HG02981 (cell line): ENCODE measurements around the gene DYRK1B.

ENCODE experiments used
- ATAC-seq: cut with Tn5 transposase; IDR thresholded peaks from one replicate; pipeline ENCODE4 v1.9.1; 2021; ENCODE audit warnings: mild to moderate bottlenecking, moderate library complexity; ENCODE audit not compliant: unreplicated experiment

Gene DYRK1B

GRCh38 chr19:39832341-39833083 is 1.4 kb downstream of the DYRK1B start:
- no peak for ATAC-seq

DNA sequence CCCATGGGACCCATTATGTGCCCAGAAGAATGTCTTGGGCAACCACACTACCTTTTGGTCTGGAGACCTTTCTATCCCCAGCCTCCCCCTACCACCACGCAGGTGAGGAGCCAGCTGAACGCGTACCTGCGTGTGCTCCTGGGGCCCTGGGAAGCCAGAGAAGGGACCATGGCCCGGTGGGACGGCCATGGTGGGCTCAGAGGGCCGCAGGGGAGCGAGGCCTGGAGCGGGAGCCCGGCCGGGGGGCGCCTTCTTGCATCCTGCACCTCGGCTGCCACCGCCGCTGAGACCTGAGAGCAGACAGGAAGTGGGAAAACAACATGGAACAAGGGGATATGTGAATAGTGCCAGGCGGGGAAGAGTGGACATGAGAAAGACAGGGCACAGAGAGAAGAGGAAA is 2.3 kb downstream of the DYRK1B start:
- ATAC-seq: no peak

DNA sequence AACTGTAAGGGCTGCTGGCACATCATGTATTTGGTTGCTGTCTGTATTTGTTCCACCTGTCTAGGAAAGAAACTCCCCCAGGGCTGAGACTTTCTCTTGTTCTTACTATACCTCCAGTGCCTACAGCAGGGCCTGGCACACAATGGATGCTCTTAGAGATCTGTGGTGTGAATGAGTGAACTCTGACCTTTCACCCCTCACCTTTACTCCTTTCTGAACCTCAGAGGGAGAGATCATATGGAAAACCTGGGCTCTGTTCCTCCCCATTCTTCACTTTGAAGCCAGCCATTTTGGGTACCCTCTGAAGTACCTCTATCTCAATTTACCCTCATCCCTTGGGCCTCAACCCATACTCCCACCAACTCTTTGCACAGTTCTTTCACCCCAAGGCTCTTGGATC is 3.1 kb downstream of the DYRK1B start:
- no peak for ATAC-seq

GRCh38 chr19:39830406-39830805 is 3.6 kb downstream of the DYRK1B start:
- ATAC-seq: no peak

- ATAC-seq: no peak
These were observed 4.2 kb downstream of the DYRK1B start for GRCh38 chr19:39829702-39830275.

- ATAC-seq: no peak
These were observed 5.3 kb downstream of the DYRK1B start for GRCh38 chr19:39828654-39829032.

- no peak for ATAC-seq
These were observed 5.8 kb downstream of the DYRK1B start for GRCh38 chr19:39828015-39828653.

DNA sequence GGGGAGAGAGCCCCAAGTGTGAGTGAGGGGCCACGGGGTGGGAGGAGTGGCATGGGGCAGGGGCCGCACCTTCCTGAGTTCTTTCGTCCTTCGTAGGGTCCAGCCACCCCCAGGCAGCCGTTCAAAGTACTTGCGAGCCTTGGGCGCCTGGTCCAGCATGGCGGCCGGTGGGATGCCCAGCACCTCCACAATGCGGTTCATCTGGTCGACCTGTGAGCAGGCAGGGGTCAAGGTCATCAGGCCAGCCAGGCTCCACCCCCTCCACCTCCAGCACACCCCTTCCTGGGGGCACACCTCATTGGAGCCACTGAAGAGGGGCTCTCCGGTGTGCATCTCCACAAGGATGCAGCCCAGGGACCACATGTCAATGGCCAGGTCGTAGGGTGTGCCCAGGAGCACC is 6.7 kb downstream of the DYRK1B start:
- ATAC-seq: no peak

GRCh38 chr19:39826311-39826945 is 7.5 kb downstream of the DYRK1B start:
- no peak for ATAC-seq

- ATAC-seq: no peak
These were observed 8.4 kb downstream of the DYRK1B start for GRCh38 chr19:39825531-39826076.

DNA sequence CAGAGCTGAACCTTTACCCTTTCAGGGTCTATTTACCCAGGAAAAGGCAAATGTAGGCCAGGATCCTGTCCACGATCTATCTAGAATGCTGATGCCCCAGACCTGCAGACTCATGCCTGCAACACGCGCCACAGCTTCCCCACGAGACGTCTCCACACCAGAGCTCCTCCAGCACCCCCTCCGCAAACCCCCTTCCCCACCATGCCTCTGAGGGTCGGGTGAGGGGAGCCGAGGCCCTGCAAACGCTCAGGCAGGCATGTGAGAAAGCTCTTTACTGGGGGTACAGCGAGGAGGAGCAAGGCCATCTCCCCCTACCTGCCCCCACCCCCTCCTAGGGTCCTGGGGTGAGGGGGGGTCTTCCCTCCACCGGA is 8.9 kb downstream of the DYRK1B start:
- no peak for ATAC-seq

DNA sequence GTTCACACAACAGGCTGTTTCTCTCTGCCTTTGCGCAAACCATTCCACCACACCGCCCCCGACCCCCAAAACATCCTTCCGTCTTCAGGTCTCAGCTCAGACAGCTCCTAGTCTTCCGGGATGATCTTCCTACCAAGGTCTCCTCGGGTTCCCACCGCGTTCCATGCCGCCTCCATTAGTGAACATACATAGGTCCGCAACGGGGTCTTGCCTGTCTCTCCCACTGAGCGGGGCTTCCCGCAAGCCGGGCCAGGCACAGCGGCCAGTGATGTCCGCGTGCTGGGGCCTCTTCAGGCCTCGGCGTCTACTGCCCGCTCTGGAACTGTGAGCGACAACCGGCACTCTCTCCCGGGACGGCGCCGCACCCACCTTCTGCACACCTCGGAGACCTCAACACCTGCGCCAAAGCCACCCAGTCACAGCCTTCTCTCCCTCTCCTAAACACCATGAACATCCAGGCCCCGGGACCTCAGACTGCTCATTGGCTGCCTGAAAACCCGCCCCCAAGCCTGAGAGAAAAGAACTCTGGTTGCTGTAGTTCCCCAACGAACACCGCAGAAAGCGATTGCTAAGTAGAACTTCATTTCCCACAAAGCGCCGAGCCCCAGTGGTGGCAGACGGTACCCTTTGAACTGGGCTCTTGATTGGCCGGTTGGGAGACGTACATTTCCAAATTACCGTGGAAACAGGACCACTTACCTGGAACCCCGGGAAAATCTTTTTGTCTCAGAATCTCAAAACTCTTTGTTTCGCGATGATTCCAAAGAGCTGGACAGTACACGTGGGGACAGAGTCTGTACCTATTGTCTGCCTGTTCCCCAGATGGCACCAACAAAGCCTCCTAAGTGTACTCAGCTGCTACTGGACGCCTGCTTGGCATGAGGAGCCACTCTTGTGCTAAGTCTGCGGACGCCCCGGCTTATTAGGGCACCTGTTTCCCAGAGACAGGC is 9.5 kb downstream of the DYRK1B start:
- peak; percentile 79 for ATAC-seq

DNA sequence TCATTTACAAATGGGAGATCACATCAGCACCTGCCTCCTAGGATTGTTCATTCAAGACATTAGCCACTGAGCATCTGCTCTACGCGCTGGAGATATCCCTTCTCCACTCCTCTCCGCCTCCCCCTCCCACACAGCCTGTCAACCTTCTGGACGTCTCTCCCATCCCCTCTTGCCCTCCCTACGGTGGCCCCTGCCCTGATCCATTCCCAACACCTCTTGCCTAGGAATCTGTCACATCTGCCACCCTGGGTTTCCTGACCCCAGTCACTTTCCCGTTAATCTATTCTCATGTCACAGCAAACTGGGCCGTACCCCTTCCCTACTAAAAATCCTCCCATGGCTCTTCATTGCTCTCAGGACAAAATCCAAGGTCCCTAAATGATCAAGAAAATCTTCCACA is 10.3 kb downstream of the DYRK1B start:
- no peak for ATAC-seq

- ATAC-seq: no peak
These were observed 13.3 kb downstream of the DYRK1B start for GRCh38 chr19:39820696-39821095.

DNA sequence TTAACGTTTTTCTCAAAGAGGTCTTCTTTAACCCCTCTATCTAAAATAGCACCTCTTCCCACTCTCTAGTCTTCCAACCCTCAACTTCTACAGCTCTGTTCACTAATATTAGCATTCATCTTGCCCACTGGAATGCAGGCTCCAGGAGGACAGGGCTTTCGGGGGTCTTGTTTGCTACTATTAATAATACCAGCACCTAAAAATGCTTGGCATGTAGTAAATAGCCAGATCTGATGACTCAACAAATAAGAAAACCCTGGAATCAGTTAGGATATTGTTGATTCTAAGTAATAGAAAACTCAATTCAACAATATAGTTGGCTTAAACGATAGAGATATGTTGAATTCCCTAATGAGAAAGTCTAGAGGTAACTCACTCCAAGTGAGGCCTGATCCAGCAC is 14.2 kb downstream of the DYRK1B start:
- ATAC-seq: no peak

DNA sequence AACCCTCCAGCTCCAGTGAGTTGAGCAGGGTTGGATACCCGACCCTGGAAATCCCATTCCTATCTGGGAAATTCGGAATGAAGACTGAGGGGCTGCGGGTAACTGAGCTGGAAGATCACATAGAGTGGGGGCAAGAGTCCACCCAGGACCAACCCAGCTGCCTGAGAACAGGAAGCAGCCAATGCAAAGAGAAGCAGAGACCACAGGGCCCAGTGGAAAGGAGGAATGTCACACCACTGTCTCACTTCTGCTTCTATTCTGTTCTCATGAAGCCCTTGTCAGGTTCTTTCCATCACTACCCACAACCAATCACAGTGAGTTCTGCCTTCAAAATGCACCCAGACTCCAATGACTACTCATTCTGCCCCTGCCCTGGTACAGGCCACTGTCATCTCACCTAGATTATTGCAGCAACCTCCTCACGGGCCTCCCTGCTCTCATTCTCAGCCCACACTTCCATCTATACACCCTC is 15.3 kb downstream of the DYRK1B start:
- ATAC-seq: peak; percentile 71

DNA sequence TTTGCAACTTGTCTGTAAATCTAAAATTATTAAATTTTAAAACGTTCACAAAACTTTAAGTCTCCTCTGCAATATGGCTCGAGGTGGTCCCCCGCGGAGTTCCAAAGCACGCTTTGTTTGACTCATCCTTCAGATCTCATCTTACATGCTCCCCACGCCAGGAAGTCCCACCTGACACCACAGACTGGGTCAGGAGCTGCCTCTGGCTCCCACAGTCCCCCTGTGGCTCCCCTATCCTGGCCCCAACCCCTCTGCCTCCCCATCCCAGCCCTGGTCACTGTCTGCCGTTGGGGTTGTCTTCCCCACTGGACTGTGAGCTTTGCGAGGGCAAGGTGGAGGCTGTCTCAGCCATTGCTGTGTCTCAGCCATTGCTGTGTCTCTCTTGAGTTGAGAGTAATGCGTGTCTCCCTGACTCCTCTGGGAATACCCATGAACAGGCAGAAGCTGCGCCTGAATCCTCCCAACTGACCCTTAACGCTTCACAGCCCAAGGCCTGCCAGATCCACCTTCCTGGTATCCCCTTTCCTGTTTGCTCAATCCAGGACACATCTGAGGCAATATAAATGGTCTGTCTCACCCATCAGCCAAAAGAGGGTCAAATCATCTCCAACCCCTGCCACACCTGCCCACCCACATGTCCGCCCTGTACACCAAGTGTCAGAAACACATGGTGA is 15.9 kb downstream of the DYRK1B start:
- no peak for ATAC-seq

- ATAC-seq: no peak
These were observed 17.5 kb downstream of the DYRK1B start for GRCh38 chr19:39816287-39817048.

DNA sequence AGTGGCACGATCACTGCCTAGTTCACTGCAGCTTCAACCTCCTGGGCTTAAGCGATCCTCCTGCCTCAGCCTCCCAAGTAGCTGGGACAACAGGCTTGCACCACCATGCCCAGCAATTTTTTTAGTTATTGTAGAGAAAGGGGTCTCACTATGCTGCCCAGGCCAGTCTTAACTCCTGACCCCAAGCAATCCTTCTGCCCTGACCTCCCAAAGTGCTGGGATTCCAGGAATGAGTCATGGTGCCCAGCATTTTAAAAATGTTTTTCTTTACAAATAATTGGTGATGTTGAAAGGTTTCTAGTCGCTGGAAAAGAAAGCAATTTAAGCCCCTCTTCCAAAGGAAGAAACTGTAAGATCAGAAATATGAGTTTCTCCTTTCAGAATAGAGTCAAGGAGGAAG is 19.4 kb downstream of the DYRK1B start:
- no peak for ATAC-seq
